Right lobe of liver (tissue), 4 donors: ENCODE data around the gene SPATA2L.

Experiments used
- POLR2A ChIP-seq: fragments of 450-650 bp; IDR thresholded peaks from one replicate; pipeline ENCODE4 v1.6.1; 2017; ENCODE audit warnings: antibody characterized with exemption, mild to moderate bottlenecking
- TF ChIP-seq, protein P1 (sequence below), 4 donors: fragments of 200-600 bp in 3 of 4; fragments of 450-650 bp in 1 of 4; IDR thresholded peaks; one replicate each; pipeline versions ENCODE4 v1.5.1 to v1.8.0; 2016 to 2022; ENCODE audit warnings: antibody characterized with exemption in 4 of 4, mild to moderate bottlenecking in 2 of 4
- donor health status: DM: no; HTN: no; CAD: no.
- donor health status: DM: no; HTN: no; CAD: no.
- donor health status: DM: no; HTN: yes; CAD: no.

DNA sequence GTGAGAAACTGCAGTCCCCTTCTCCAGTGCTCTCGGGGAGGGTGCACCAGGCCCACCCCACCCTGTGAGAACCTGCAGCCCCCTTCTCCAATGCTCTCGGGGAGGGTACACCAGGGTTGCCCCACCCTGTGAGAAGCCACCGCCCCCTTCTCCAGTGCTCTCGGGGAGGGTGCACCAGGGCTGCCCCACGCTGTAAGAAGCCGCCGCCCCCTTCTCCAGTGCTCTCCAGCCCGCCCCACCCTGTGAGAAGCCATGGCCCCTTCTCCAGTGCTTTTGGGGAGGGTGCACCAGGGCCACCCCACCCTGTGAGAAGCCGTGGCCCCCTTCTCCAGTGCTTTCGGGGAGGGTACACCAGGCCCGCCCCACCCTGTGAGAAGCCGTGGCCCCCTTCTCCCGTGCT is 31.8 kb downstream of the SPATA2L start:
- TF ChIP-seq, protein P1, sequence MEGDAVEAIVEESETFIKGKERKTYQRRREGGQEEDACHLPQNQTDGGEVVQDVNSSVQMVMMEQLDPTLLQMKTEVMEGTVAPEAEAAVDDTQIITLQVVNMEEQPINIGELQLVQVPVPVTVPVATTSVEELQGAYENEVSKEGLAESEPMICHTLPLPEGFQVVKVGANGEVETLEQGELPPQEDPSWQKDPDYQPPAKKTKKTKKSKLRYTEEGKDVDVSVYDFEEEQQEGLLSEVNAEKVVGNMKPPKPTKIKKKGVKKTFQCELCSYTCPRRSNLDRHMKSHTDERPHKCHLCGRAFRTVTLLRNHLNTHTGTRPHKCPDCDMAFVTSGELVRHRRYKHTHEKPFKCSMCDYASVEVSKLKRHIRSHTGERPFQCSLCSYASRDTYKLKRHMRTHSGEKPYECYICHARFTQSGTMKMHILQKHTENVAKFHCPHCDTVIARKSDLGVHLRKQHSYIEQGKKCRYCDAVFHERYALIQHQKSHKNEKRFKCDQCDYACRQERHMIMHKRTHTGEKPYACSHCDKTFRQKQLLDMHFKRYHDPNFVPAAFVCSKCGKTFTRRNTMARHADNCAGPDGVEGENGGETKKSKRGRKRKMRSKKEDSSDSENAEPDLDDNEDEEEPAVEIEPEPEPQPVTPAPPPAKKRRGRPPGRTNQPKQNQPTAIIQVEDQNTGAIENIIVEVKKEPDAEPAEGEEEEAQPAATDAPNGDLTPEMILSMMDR (IDR thresholded peaks at IDR 0.05): no peak
- TF ChIP-seq POLR2A: no peak
